ENCODE results near the gene ZNF664. TPM values are rescaled to one million over a fixed set of nuclear protein-coding genes. Genes with fewer than 3 reads are reported as not detected.

Gene ZNF664
- total and polyA plus RNA-seq, 2 of the 8 experiments (the other 6 are each of a cell fraction or from before 2014, with no cell fraction given), result 22.8 to 51.4 TPM

GRCh38 chr12:124047045-124047566, 74.1 kb downstream of the ZNF664 start:
- WGBS, 2 experiments (ENCODE audit: extremely low coverage in 1 of 2, insufficient coverage in 1 of 2, insufficient read length in 1 of 2, insufficient replicate concordance in 2 of 2, low coverage in 1 of 2, low lambda C conversion rate in 2 of 2, missing lambda C conversion rate in 1 of 2), result 98% methylated on average over 3 of the region's 3 CpGs; no CpG with 5 or more reads in 1 of the 2 experiments
- no peak overlapping the region for H2BK120ac ChIP-seq (replicated peaks; ENCODE audit: low read depth, low read length)

More at GRCh38 chr12:124047045-124047566, 74.1 kb downstream of the ZNF664 start:
- no peak overlapping the region for H2BK5ac ChIP-seq (ENCODE audit: low read depth, low read length)
- no peak overlapping the region for H3K14ac ChIP-seq (ENCODE audit: insufficient read length)
- CTCF ChIA-PET (ENCODE audit: partially characterized antibody), result interaction anchor here (0.6 to 4.5 kb wide), 5 partner anchors 11 to 242 kb away, joined by 3 to 39 read pairs (median 5); no protein-coding TSS in a partner anchor
- H2BK12ac ChIP-seq (ENCODE audit: low read depth, low read length), result no peak overlapping the region
- FAIRE-seq (no peak), DNase-seq (ENCODE audit: low read depth in 1 of 2, low spot score in 2 of 2) (no peak)
- H3K36me3 ChIP-seq (ENCODE audit: control insufficient read depth in 2 of 4, insufficient read depth in 4 of 4, low read length in 3 of 4), result 0 out of 8 replicates have a peak, but pooled peaks cover 0 to 3% (median 0%) of the 10 kb centered on the region in 4 experiments
- H2BK20ac ChIP-seq (ENCODE audit: low read length), result no peak overlapping the region
- H2BK15ac ChIP-seq (ENCODE audit: low read length), result no peak overlapping the region
- no peak overlapping the region for H4K91ac ChIP-seq (replicated peaks; ENCODE audit: insufficient read length, low read length)
- H3K23me2 ChIP-seq (ENCODE audit: low read depth, low read length), result no peaks in the 10 kb centered on the region
- no peak overlapping the region for H4K5ac ChIP-seq (ENCODE audit: insufficient read length, low read depth, low read length)
- H3K27me3 ChIP-seq (replicated peaks in 1 of 4; ENCODE audit: control insufficient read depth in 3 of 4, extremely low read depth in 1 of 4, insufficient read depth in 3 of 4, low read length in 3 of 4), result no peaks in the 10 kb centered on the region
- H3K79me2 ChIP-seq (ENCODE audit: control insufficient read depth in 1 of 2, insufficient read depth in 2 of 2, low read length in 2 of 2), result no peaks in the 10 kb centered on the region
- no peak overlapping the region for H3K23ac ChIP-seq (ENCODE audit: insufficient read length)
- H2AFZ ChIP-seq (ENCODE audit: low read length), result no peak overlapping the region
- H3K79me1 ChIP-seq (ENCODE audit: low read depth, low read length), result no peaks in the 10 kb centered on the region
- H2AK5ac ChIP-seq (ENCODE audit: low read depth, low read length), result no peak overlapping the region
- no peak overlapping the region for H3K27ac ChIP-seq (ENCODE audit: low read depth, low read length)
- TF ChIP-seq USF2 (IDR thresholded peaks at IDR 0.05; ENCODE audit: low read length), result no peak
- no peak for TF ChIP-seq RAD21 (IDR thresholded peaks at IDR 0.05 in 1 of 2, conservative IDR thresholded peaks at IDR 0.05 in 1 of 2; ENCODE audit: low read depth in 2 of 2, low read length in 2 of 2)
- H3K9ac ChIP-seq (replicated peaks in 1 of 4; ENCODE audit: extremely low read depth in 1 of 4, low read depth in 3 of 4, low read length in 3 of 4), result no peak overlapping the region
- H3K4me2 ChIP-seq (ENCODE audit: insufficient read depth in 1 of 2, low read depth in 2 of 2, low read length in 2 of 2), result no peak overlapping the region
- H3K18ac ChIP-seq (ENCODE audit: extremely low read depth, low read length), result no peak overlapping the region
- H4K8ac ChIP-seq (ENCODE audit: extremely low read depth, insufficient read depth, low read length), result no peak overlapping the region
- H3K9me3 ChIP-seq (ENCODE audit: insufficient read depth in 2 of 2, low read depth in 1 of 2, low read length in 1 of 2), result peaks cover 11 to 16% of the 10 kb centered on the region in 2 experiments
- H3K4ac ChIP-seq (replicated peaks; ENCODE audit: insufficient read length, low read depth, low read length), result no peak overlapping the region
- no peak overlapping the region for H3K4me3 ChIP-seq (ENCODE audit: extremely low read depth in 1 of 4, insufficient read depth in 2 of 4, low read depth in 3 of 4, low read length in 4 of 4)
- no peak overlapping the region for H3K56ac ChIP-seq (replicated peaks; ENCODE audit: insufficient read length, low read depth, low read length)
- no peaks in the 10 kb centered on the region; a peak in 2 of 7 replicates for H3K4me1 ChIP-seq (replicated peaks in 1 of 4; ENCODE audit: control insufficient read depth in 3 of 4, insufficient read depth in 4 of 4, low read length in 3 of 4)
- no peaks in the 10 kb centered on the region for H4K20me1 ChIP-seq (replicated peaks in 1 of 2; ENCODE audit: control insufficient read depth in 1 of 2, insufficient read depth in 2 of 2, low read length in 2 of 2)
- POLR2A ChIA-PET (ENCODE audit: partially characterized antibody), result no interaction called here
